Activated CD8-positive, alpha-beta T cell treated with anti-CD3 and anti-CD28 coated beads, Interleukin-2, amount 10 ng/mL, durations not matched to agents 7 days and 5 days (primary cell): ENCODE data around the gene MYO1B. TPM values are rescaled to one million over a fixed set of nuclear protein-coding genes. Genes with fewer than 3 reads are reported as not detected.

Experiments
- ATAC-seq: fragments of 150-1000 bp; cut with Tn5 transposase; one replicate; pipeline ENCODE4 v1.10.0; 2021; ENCODE audit warnings: moderate library complexity
- CTCF ChIA-PET: fragments of 350-600 bp; sonication (Branson Sonifier 250); formaldehyde crosslinking; loops from one replicate; lab custom pipeline; 2021; ENCODE audit warnings: antibody characterized with exemption; lab: Charles Lee
- POLR2A ChIA-PET: fragments of 350-600 bp; sonication (Branson Sonifier 250); formaldehyde crosslinking; loops from one replicate; lab custom pipeline; 2021; ENCODE audit warnings: antibody characterized with exemption; lab: Charles Lee
- DNase-seq: peaks from one replicate; pipeline ENCODE4 v3.0.0-alpha.2; 2020
- H3K27ac Mint-ChIP-seq: one replicate; pipeline ENCODE4 v1.8.0; 2021; ENCODE audit warnings: mild to moderate bottlenecking, mixed read lengths
- H3K27me3 Mint-ChIP-seq: one replicate; pipeline ENCODE4 v1.8.0; 2021; ENCODE audit warnings: low read depth, mixed read lengths
- H3K36me3 Mint-ChIP-seq: one replicate; pipeline ENCODE4 v1.8.0; 2021; ENCODE audit warnings: low read depth, mixed read lengths
- H3K4me1 Mint-ChIP-seq: one replicate; pipeline ENCODE4 v1.8.0; 2021; ENCODE audit warnings: low read depth, mixed read lengths
- H3K4me3 Mint-ChIP-seq: one replicate; pipeline ENCODE4 v1.8.0; 2021; ENCODE audit warnings: mild to moderate bottlenecking, mixed read lengths
- H3K9me3 Mint-ChIP-seq: one replicate; pipeline ENCODE4 v1.8.0; 2022; ENCODE audit warnings: mixed read lengths; ENCODE audit not compliant: insufficient read depth
- total RNA-seq, 2 experiments: library from RNA; stranded (reverse); gene quantifications; one replicate each; pipeline ENCODE4 v1.2.3, GENCODE V29; 2021

Gene MYO1B
- total RNA-seq, 2 experiments from 2014 or later = 2.6 to 3.4 TPM

DNA sequence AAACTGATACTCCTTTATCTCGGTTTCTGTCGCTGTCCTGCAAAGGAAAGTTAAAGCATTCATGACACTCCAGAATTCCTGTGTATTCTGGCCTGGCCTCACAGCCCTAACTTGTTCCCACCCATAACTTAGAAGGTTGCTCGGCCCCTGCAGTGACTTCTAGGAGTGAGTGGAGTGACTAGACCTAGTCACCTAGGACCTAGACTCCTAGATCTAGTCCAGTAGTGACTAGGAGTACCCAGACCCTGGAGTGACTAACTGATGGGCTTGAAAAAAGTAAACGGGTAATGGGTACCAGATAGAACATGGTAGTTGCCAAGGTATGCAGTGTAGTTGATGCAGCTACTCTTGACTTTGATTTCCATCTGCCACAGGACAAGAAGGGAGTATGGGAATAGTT is 181.8 kb downstream of the MYO1B start:
- H3K4me3 Mint-ChIP-seq = no peak overlapping the region
- ATAC-seq = no peak
- DNase-seq = no peak
- CTCF ChIA-PET = no interaction called here
- H3K36me3 Mint-ChIP-seq = no peaks in the 10 kb centered on the region
- POLR2A ChIA-PET = no interaction called here
- H3K4me1 Mint-ChIP-seq = peaks cover under 1% of the 10 kb centered on the region
- H3K9me3 Mint-ChIP-seq = no peaks in the 10 kb centered on the region
- H3K27me3 Mint-ChIP-seq = peaks cover 2% of the 10 kb centered on the region
- no peak overlapping the region for H3K27ac Mint-ChIP-seq

DNA sequence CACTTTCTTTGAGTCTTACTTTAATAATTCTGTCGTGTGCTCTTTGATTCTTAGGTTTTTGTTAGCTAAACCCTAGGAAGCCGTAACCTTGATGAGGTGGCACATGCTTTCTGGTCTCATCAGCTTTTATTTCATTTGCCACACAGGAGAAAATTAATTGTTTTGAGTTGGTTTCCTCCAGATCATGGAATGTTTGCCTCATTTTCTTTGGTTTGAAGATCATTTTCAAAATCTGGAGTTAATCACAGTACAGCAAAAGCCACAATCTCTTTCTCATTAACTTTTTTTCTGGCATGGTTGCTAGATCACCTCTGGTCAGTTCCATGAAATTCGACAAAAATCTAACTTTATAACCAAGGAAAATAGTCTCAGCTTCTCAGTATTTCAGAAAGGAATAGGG is 182.9 kb downstream of the MYO1B start:
- no peak overlapping the region for H3K4me3 Mint-ChIP-seq
- DNase-seq (no peak), ATAC-seq (no peak)
- ChIA-PET POLR2A (no interaction called here), CTCF (no interaction called here)
- peaks cover 2% of the 10 kb centered on the region for H3K27me3 Mint-ChIP-seq
- no peaks in the 10 kb centered on the region for H3K36me3 Mint-ChIP-seq
- H3K4me1 Mint-ChIP-seq = no peaks in the 10 kb centered on the region
- H3K9me3 Mint-ChIP-seq = no peaks in the 10 kb centered on the region
- no peak overlapping the region for H3K27ac Mint-ChIP-seq

DNA sequence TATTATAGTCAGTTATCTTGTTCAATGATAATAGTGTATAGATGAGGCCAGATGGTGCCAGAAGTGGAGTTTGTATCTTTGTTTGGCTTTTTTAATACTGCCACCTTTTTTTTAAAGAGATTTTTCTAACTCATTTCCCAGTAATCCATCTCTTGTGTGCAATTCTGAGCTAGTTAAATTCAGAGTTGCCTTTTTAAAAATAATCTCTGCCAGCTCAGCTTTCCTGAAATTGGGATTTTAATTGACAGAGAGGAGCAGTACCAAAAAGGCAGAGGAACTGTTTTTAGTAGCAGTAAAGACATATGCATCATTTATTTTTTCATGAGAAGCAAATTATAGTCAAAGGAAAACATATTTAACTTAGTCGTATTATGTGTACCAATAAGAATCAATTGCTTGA is 185.3 kb downstream of the MYO1B start:
- no peaks in the 10 kb centered on the region for H3K9me3 Mint-ChIP-seq
- ChIA-PET CTCF (no interaction called here), POLR2A (no interaction called here)
- peaks cover 2% of the 10 kb centered on the region for H3K27me3 Mint-ChIP-seq
- no peaks in the 10 kb centered on the region for H3K36me3 Mint-ChIP-seq
- no peak for DNase-seq
- no peak for ATAC-seq
- no peak overlapping the region for H3K4me3 Mint-ChIP-seq
- no peaks in the 10 kb centered on the region for H3K4me1 Mint-ChIP-seq
- no peak overlapping the region for H3K27ac Mint-ChIP-seq

DNA sequence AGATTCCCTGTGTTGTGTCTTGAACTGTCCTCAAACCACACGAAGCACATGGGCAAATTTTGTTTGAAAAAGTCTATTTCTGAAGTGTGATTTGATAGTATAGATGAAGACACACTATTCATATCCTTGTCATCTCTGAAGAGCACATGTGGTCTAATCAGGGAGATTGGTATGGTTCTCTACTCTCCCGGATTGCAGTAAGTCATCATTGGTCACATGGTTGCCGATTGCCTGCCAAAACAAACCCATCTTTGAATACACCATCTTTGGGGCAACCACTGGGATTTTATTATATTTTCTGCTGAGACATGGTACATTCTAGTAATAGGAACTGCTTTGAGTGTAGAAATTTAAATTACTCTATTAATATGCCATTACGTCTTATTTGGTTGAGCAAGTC is 186.9 kb downstream of the MYO1B start:
- Mint-ChIP-seq H3K9me3 (no peaks in the 10 kb centered on the region), H3K4me3 (no peak overlapping the region), H3K36me3 (no peaks in the 10 kb centered on the region), H3K27ac (no peak overlapping the region), H3K27me3 (peaks cover 2% of the 10 kb centered on the region), H3K4me1 (no peaks in the 10 kb centered on the region)
- ChIA-PET POLR2A (no interaction called here), CTCF (no interaction called here)
- ATAC-seq (no peak), DNase-seq (no peak)

DNA sequence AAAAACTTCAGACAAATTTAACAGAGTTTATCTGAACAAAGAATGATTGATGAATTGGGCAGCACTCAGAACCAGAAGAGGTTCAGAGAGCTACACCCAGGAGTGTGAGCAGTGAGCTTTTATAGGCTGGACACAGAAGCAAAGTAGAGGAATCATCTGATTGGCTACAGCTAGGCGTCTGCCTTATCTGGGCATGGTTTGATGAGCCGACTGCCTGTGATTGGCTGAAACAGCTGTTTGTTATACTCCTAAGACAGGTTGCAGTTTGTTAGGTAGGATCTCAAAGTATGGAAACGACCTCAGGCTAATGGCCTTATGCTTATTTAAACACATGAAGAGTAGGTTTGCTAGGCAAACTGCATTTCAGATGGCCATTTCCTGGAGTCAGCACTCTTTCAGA is 188.9 kb downstream of the MYO1B start:
- ATAC-seq (no peak), DNase-seq (no peak)
- CTCF ChIA-PET = no interaction called here
- Mint-ChIP-seq H3K36me3 (no peaks in the 10 kb centered on the region), H3K9me3 (no peaks in the 10 kb centered on the region), H3K27me3 (peaks cover 2% of the 10 kb centered on the region), H3K4me1 (no peaks in the 10 kb centered on the region), H3K27ac (no peak overlapping the region), H3K4me3 (no peak overlapping the region)
- POLR2A ChIA-PET = no interaction called here

DNA sequence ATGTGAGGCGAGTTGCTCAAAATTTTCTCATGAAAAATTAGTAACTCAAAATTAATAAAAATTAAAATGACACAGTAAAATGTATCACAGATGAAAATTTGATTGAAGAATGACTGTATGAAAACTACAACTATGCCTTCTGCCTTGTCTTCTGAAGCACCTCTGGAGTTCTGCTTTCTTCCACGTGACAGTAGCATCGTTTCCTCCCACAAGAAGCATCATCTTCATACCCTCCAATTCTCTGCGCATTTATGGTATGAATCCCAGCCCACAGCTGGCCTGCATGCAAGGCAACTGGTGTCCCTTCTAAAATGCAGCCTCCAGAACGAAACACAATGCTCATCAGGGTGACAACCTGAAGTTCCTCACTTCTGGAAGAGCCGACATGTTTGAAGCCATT is 189.9 kb downstream of the MYO1B start:
- DNase-seq = no peak
- Mint-ChIP-seq H3K4me1 (no peaks in the 10 kb centered on the region), H3K4me3 (no peak overlapping the region), H3K27me3 (peaks cover 2% of the 10 kb centered on the region), H3K27ac (no peak overlapping the region), H3K36me3 (no peaks in the 10 kb centered on the region), H3K9me3 (no peaks in the 10 kb centered on the region)
- no peak for ATAC-seq
- CTCF ChIA-PET = no interaction called here
- POLR2A ChIA-PET = no interaction called here

- H3K4me1 Mint-ChIP-seq = no peaks in the 10 kb centered on the region
- no peak overlapping the region for H3K27ac Mint-ChIP-seq
- ChIA-PET POLR2A (no interaction called here), CTCF (no interaction called here)
- no peak overlapping the region for H3K4me3 Mint-ChIP-seq
- H3K9me3 Mint-ChIP-seq = no peaks in the 10 kb centered on the region
- peaks cover 2% of the 10 kb centered on the region for H3K27me3 Mint-ChIP-seq
- no peaks in the 10 kb centered on the region for H3K36me3 Mint-ChIP-seq
- DNase-seq (no peak), ATAC-seq (no peak)
Measured at GRCh38 chr2:191436368-191437055, 191.3 kb downstream of the MYO1B start.

DNA sequence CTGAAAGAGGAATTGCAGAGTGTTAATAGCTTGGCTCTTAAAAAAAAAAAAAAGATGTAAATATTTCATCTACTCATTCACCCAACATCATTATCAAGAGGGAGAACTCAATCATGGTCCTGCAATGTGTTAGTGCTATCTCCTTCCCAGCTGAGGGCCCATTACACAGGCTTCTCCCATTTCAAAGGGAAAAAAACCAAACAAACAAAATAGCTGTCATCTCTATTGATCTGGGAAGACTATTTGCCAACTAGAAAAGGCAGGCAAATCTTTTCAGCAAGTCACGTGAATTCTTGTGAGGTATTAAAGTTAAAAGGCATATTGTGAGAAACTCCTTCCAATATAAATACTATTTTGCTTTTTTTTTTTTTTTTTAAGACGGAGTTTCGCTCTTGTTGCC is 194.3 kb downstream of the MYO1B start:
- no peak overlapping the region for H3K4me3 Mint-ChIP-seq
- H3K27ac Mint-ChIP-seq = no peak overlapping the region
- H3K36me3 Mint-ChIP-seq = no peaks in the 10 kb centered on the region
- H3K4me1 Mint-ChIP-seq = no peaks in the 10 kb centered on the region
- DNase-seq (no peak), ATAC-seq (no peak)
- no peaks in the 10 kb centered on the region for H3K27me3 Mint-ChIP-seq
- ChIA-PET POLR2A (no interaction called here), CTCF (no interaction called here)
- H3K9me3 Mint-ChIP-seq = no peaks in the 10 kb centered on the region

DNA sequence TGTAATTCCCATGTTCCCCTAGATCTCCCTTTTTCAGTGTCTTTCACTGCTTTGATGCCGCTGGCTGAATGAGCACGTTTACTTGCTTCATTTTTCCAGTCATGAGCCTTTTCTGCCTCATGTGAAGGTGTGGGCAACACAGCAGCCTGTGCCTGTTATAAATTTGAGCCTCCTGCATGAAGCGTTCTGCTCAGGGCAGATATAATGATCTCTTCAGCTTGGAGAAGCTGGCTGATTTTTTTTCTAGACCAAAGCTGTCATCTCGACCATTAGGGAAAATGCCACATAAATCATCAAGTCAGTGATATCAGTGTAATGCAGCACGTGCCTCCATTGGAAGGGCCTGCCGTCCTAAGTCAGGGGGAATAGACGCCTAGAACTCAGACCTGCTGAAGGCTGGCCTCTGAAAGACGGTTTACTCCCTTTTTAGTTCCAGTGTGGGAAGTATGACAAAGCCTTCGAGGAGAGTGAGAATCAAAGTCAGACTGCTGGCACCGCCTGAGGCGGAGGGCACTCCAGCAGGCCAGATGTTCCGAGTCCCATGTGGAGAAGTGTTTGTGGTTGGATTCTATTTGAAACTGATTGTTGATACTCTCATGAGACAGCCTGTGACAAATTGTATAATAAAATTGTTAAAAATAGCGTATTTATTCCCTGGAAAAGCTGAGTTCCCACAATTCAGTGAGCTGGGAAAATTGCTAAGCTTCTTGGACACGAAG is 196.5 kb downstream of the MYO1B start:
- Mint-ChIP-seq H3K9me3 (no peaks in the 10 kb centered on the region), H3K36me3 (no peaks in the 10 kb centered on the region), H3K27ac (no peak overlapping the region), H3K27me3 (peaks cover 3% of the 10 kb centered on the region), H3K4me1 (no peaks in the 10 kb centered on the region), H3K4me3 (no peak overlapping the region)
- POLR2A ChIA-PET = no interaction called here
- DNase-seq (no peak), ATAC-seq (no peak)
- CTCF ChIA-PET = no interaction called here

GRCh38 chr2:191443446-191443845 is 198.2 kb downstream of the MYO1B start:
- H3K27me3 Mint-ChIP-seq = peaks cover 6% of the 10 kb centered on the region
- H3K4me3 Mint-ChIP-seq = no peak overlapping the region
- H3K9me3 Mint-ChIP-seq = no peaks in the 10 kb centered on the region
- CTCF ChIA-PET = no interaction called here
- no peak overlapping the region for H3K27ac Mint-ChIP-seq
- no peaks in the 10 kb centered on the region for H3K36me3 Mint-ChIP-seq
- ATAC-seq (no peak), DNase-seq (no peak)
- no peaks in the 10 kb centered on the region for H3K4me1 Mint-ChIP-seq
- POLR2A ChIA-PET = no interaction called here

GRCh38 chr2:191446910-191447309 is 201.7 kb downstream of the MYO1B start:
- Mint-ChIP-seq H3K27me3 (peaks cover 9% of the 10 kb centered on the region), H3K36me3 (no peaks in the 10 kb centered on the region), H3K4me1 (no peaks in the 10 kb centered on the region), H3K4me3 (no peak overlapping the region), H3K27ac (no peak overlapping the region), H3K9me3 (no peaks in the 10 kb centered on the region)
- no peak for DNase-seq
- no peak for ATAC-seq
- ChIA-PET POLR2A (no interaction called here), CTCF (no interaction called here)

DNA sequence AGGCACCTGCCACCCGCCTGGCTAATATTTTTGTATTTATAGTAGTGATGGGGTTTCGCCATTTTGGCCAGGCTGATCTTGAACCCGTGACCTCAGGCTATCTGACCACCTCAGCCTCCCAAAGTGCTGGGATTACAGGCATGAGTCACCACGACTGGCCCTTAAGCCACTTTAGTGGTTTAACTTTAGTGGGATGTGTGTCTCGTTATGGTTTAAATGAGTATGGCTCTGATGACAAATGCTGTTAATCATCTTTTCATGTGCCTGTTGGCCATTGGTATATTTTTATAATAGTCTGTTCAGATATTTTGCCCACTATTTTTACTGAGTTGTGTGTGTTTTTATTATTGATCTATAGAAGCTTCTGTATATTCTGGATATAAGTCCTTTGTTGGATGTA is 205.9 kb downstream of the MYO1B start:
- no peak for DNase-seq
- CTCF ChIA-PET = no interaction called here
- H3K9me3 Mint-ChIP-seq = no peaks in the 10 kb centered on the region
- H3K27me3 Mint-ChIP-seq = peaks cover 9% of the 10 kb centered on the region
- POLR2A ChIA-PET = no interaction called here
- H3K4me1 Mint-ChIP-seq = no peaks in the 10 kb centered on the region
- H3K36me3 Mint-ChIP-seq = no peaks in the 10 kb centered on the region
- ATAC-seq = no peak
- no peak overlapping the region for H3K4me3 Mint-ChIP-seq
- no peak overlapping the region for H3K27ac Mint-ChIP-seq
